Uterus (tissue), 2 donors: ENCODE data around the gene TMEM89.

Experiments used
- POLR2A ChIP-seq, 2 donors: fragments of 450-650 bp; IDR thresholded peaks; one replicate each; pipeline ENCODE4 v1.6.1; 2016; ENCODE audit warnings: antibody characterized with exemption in 2 of 2, mild to moderate bottlenecking in 1 of 2, moderate library complexity in 1 of 2
- TF ChIP-seq, protein P1 (sequence below), 4 experiments: fragments of 200-600 bp in 2 of 4; fragments of 450-650 bp in 2 of 4; sonication (generic) in 2 of 4; IDR thresholded peaks; one replicate each; pipeline ENCODE4 v1.5.1; 2016 to 2019; ENCODE audit warnings: antibody characterized with exemption in 4 of 4, mild to moderate bottlenecking in 2 of 4, moderate library complexity in 1 of 4

DNA sequence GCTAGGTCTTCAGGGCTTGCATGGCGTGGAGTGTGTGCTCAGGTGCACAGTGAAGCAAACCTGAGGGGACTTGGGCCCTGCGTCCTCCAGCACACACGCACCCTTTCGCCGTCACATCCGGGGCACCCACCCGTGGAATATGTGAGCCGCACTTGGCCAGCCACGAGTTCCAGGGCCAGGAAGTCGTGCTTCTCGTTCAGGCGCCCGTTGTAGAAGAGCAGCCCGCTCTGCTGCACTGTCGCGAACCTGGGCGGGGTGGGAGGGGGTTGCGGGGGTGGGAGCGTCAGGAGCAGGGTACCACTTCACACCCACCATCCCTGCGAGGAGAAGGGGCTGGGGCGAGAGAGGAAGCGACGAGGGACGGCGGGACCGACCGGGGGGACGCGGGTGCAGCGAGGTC lies 34.0 kb upstream of the TMEM89 start:
- TF ChIP-seq, protein P1, sequence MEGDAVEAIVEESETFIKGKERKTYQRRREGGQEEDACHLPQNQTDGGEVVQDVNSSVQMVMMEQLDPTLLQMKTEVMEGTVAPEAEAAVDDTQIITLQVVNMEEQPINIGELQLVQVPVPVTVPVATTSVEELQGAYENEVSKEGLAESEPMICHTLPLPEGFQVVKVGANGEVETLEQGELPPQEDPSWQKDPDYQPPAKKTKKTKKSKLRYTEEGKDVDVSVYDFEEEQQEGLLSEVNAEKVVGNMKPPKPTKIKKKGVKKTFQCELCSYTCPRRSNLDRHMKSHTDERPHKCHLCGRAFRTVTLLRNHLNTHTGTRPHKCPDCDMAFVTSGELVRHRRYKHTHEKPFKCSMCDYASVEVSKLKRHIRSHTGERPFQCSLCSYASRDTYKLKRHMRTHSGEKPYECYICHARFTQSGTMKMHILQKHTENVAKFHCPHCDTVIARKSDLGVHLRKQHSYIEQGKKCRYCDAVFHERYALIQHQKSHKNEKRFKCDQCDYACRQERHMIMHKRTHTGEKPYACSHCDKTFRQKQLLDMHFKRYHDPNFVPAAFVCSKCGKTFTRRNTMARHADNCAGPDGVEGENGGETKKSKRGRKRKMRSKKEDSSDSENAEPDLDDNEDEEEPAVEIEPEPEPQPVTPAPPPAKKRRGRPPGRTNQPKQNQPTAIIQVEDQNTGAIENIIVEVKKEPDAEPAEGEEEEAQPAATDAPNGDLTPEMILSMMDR (IDR thresholded peaks at IDR 0.05): no peak
- no peak for TF ChIP-seq POLR2A (IDR thresholded peaks at IDR 0.05)
